ENCODE measurements around the gene CCBE1. TPM values are rescaled to one million over a fixed set of nuclear protein-coding genes. Genes with fewer than 3 reads are reported as not detected.

Gene CCBE1
- total RNA-seq, 2 experiments from 2014 or later: not detected

GRCh38 chr18:59488899-59489298 lies 208.3 kb downstream of the CCBE1 start:
- Mint-ChIP-seq H3K4me3 (no peak overlapping the region), H3K4me1 (ENCODE audit: low read depth) (no peaks in the 10 kb centered on the region)
- CTCF ChIA-PET: no interaction called here

GRCh38 chr18:59485382-59485781 lies 211.8 kb downstream of the CCBE1 start:
- ChIA-PET CTCF (interaction anchor here (0.7 kb wide), 1 partner anchor 20 kb away, joined by 3 read pairs; no protein-coding TSS in a partner anchor), POLR2A (no interaction called here)
- Mint-ChIP-seq H3K4me3 (no peak overlapping the region), H3K27me3 (peaks cover 2% of the 10 kb centered on the region), H3K4me1 (ENCODE audit: low read depth) (no peaks in the 10 kb centered on the region), H3K36me3 (ENCODE audit: low read depth) (no peaks in the 10 kb centered on the region), H3K27ac (no peak overlapping the region), H3K9me3 (no peaks in the 10 kb centered on the region)
- TF ChIP-seq CTCF (IDR thresholded peaks at IDR 0.05): no peak
- DNase-seq (no peak), ATAC-seq (no peak)
- intact Hi-C loops (cut with micrococcal nuclease): no loop called here

More at GRCh38 chr18:59488899-59489298, 208.3 kb downstream of the CCBE1 start:
- DNase-seq (no peak), ATAC-seq (no peak)
- POLR2A ChIA-PET: no interaction called here
- no peak overlapping the region for H3K27ac Mint-ChIP-seq
- intact Hi-C loops (cut with micrococcal nuclease): no loop called here
- no peaks in the 10 kb centered on the region for H3K36me3 Mint-ChIP-seq (ENCODE audit: low read depth)
- no peaks in the 10 kb centered on the region for H3K9me3 Mint-ChIP-seq
- no peaks in the 10 kb centered on the region for H3K27me3 Mint-ChIP-seq
- TF ChIP-seq CTCF (IDR thresholded peaks at IDR 0.05): no peak

DNA sequence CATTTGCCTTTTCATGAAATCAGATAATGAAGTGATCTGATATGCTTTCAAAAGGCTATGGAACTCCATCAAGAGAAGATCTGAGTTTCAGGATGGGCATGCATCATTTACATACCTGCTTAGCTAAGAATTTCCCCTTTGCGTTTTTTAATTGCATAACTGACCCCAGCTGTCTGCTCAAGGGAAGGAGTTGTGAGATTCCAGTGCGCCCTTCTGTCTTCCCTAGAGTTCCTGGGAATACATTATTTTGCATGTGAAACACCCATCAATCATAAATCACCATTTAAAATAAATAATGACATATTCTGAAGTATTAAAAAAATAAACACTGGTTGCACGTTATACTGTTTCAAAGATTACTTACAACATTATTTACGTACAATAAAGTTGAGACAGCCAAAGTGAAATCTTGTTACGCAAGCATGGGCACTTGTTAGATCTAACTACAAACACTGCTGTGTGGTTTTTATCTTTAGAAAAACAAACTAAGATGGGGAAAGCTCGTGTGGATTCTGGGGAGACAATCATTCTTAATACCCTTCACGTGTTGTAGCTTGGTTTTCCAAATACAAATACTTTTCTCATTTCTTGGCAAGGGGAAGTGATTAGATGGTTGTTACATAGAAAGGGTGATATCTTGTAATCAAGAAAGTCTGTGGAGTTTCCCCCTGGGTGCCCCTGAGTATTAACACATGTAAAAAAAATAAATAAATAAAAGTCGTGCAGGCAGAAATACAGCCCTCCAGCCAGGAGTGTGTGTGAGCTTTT lies 212.5 kb downstream of the CCBE1 start:
- Mint-ChIP-seq H3K4me1 (ENCODE audit: low read depth) (no peaks in the 10 kb centered on the region), H3K36me3 (ENCODE audit: low read depth) (no peaks in the 10 kb centered on the region), H3K27me3 (peaks cover 2% of the 10 kb centered on the region), H3K9me3 (no peaks in the 10 kb centered on the region), H3K27ac (no peak overlapping the region), H3K4me3 (no peak overlapping the region)
- no peak for DNase-seq
- ATAC-seq: no peak
- intact Hi-C loops (cut with micrococcal nuclease): no loop called here
- no peak for TF ChIP-seq CTCF (IDR thresholded peaks at IDR 0.05)
- CTCF ChIA-PET: interaction anchor here (0.7 kb wide), 1 partner anchor 20 kb away, joined by 3 read pairs; no protein-coding TSS in a partner anchor
- POLR2A ChIA-PET: no interaction called here

DNA sequence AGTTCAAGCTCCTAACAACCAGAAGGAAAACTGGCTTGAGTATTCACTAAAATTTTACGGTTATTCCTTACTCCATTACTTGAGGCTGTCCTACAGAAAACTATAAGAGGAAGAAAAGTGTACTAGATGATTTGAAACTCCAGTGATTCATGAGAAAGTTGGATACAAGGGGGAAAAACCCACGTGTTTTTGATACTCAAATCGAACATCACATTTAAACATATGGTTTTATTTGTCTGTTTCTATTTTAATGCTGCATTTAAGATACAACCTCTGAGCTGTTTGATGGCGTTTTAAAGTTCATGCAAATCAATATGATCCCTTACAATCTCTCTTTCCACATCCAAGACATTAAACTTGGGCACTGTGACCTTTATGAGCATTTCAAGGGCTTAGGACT lies 213.1 kb downstream of the CCBE1 start:
- H3K4me3 Mint-ChIP-seq: no peak overlapping the region
- no peak for DNase-seq
- no peaks in the 10 kb centered on the region for H3K36me3 Mint-ChIP-seq (ENCODE audit: low read depth)
- TF ChIP-seq CTCF (IDR thresholded peaks at IDR 0.05): no peak
- intact Hi-C loops (cut with micrococcal nuclease): no loop called here
- no peak overlapping the region for H3K27ac Mint-ChIP-seq
- H3K9me3 Mint-ChIP-seq: no peaks in the 10 kb centered on the region
- ChIA-PET CTCF (no interaction called here), POLR2A (no interaction called here)
- no peak for ATAC-seq
- H3K4me1 Mint-ChIP-seq (ENCODE audit: low read depth): no peaks in the 10 kb centered on the region
- H3K27me3 Mint-ChIP-seq: peaks cover 2% of the 10 kb centered on the region

- ATAC-seq (no peak), DNase-seq (no peak)
- H3K27me3 Mint-ChIP-seq: peaks cover 9% of the 10 kb centered on the region
- TF ChIP-seq CTCF (IDR thresholded peaks at IDR 0.05): no peak
- ChIA-PET CTCF (no interaction called here), POLR2A (no interaction called here)
- no peak overlapping the region for H3K27ac Mint-ChIP-seq
- H3K4me1 Mint-ChIP-seq (ENCODE audit: low read depth): no peaks in the 10 kb centered on the region
- H3K9me3 Mint-ChIP-seq: no peaks in the 10 kb centered on the region
- no peak overlapping the region for H3K4me3 Mint-ChIP-seq
- H3K36me3 Mint-ChIP-seq (ENCODE audit: low read depth): no peaks in the 10 kb centered on the region
- intact Hi-C loops (cut with micrococcal nuclease): no loop called here
Measured at GRCh38 chr18:59481436-59481835, 215.8 kb downstream of the CCBE1 start.

All from activated CD8-positive, alpha-beta T cell treated with anti-CD3 and anti-CD28 coated beads for 36 hours (primary cell).